Keratinocyte (primary cell): ENCODE results near the gene UBE4B. TPM values are rescaled to one million over a fixed set of nuclear protein-coding genes. Genes with fewer than 3 reads are reported as not detected.

Experiments used
- DNase-seq: peaks from one replicate; pipeline ENCODE4 v3.0.0-alpha.2; 2011; ENCODE audit warnings: low read depth, missing footprints, low spot score
- FAIRE-seq: peaks from 2 replicates; lab custom pipeline; 2011; peaks lifted over from hg19 to GRCh38; lab: Jason Lieb, UNC
- H2AFZ ChIP-seq: 2 replicates; pipeline ENCODE4 v1.6.0; 2012; ENCODE audit warnings: low read length, control low read depth, inconsistent platforms; ENCODE audit not compliant: control insufficient read depth
- H3K27ac ChIP-seq: 2 replicates; pipeline ENCODE4 v1.5.1; 2011; ENCODE audit warnings: low read length; ENCODE audit not compliant: control insufficient read depth, insufficient read depth
- H3K27me3 ChIP-seq: 3 replicates; pipeline ENCODE4 v1.6.0; 2011; ENCODE audit warnings: low read length; ENCODE audit not compliant: control insufficient read depth, insufficient read depth; ENCODE audit errors: extremely low read depth
- H3K36me3 ChIP-seq, 2 experiments: 2 replicates in 1 of 2; 3 replicates in 1 of 2; pipeline ENCODE4 v1.5.1; 2011; ENCODE audit warnings: low read length in 2 of 2, mild to moderate bottlenecking in 1 of 2; ENCODE audit not compliant: control insufficient read depth in 2 of 2, insufficient read depth in 2 of 2; ENCODE audit errors: extremely low read depth in 1 of 2
- H3K4me1 ChIP-seq: 3 replicates; pipeline ENCODE4 v1.5.1; 2011; ENCODE audit warnings: low read length; ENCODE audit not compliant: control insufficient read depth, insufficient read depth; ENCODE audit errors: extremely low read depth
- H3K4me2 ChIP-seq: 3 replicates; pipeline ENCODE4 v1.6.0; 2011; ENCODE audit warnings: low read depth, low read length; ENCODE audit not compliant: control insufficient read depth, insufficient read depth; ENCODE audit errors: extremely low read depth
- H3K4me3 ChIP-seq, 3 experiments: fragments of 200-600 bp in 1 of 3; sonication (generic) in 1 of 3; 2 replicates in 2 of 3; 3 replicates in 1 of 3; pipeline ENCODE4 v1.5.1; 2011 to 2016; ENCODE audit warnings: low read length in 3 of 3, mild to moderate bottlenecking in 3 of 3, control low read depth in 2 of 3, inconsistent platforms in 1 of 3, low read depth in 1 of 3, mixed read lengths in 1 of 3, mixed run types in 1 of 3, moderate library complexity in 1 of 3; ENCODE audit not compliant: control insufficient read depth in 2 of 3, insufficient read depth in 2 of 3; ENCODE audit errors: extremely low read depth in 1 of 3
- H3K79me2 ChIP-seq: 2 replicates; pipeline ENCODE4 v1.6.0; 2012; ENCODE audit warnings: low read length; ENCODE audit not compliant: control insufficient read depth, insufficient read depth
- H3K9ac ChIP-seq: 3 replicates; pipeline ENCODE4 v1.6.0; 2011; ENCODE audit warnings: low read length; ENCODE audit not compliant: control insufficient read depth, insufficient read depth; ENCODE audit errors: extremely low read depth
- H3K9me1 ChIP-seq: 3 replicates; pipeline ENCODE4 v1.6.0; 2011; ENCODE audit warnings: low read length; ENCODE audit not compliant: control insufficient read depth, insufficient read depth; ENCODE audit errors: extremely low read depth
- H3K9me3 ChIP-seq: 2 replicates; pipeline ENCODE4 v1.5.1; 2012; ENCODE audit warnings: low read depth, low read length; ENCODE audit not compliant: control insufficient read depth
- H4K20me1 ChIP-seq: 3 replicates; pipeline ENCODE4 v1.6.0; 2011; ENCODE audit warnings: low read length; ENCODE audit not compliant: control insufficient read depth, insufficient read depth; ENCODE audit errors: extremely low read depth
- EZH2 ChIP-seq: IDR thresholded peaks from one replicate; pipeline ENCODE4 v1.6.1; 2012; ENCODE audit warnings: inconsistent platforms, mild to moderate bottlenecking, low read length, moderate library complexity
- dilution Hi-C: fragments of 300-500 bp; cut with MboI; formaldehyde crosslinking; loops from one replicate; pipeline ENCODE4 v1.7.0; 2020; ENCODE audit warnings: low sequenced_read_pairs; ENCODE audit not compliant: extremely low pct_ligation_motif_present
- polyA plus RNA-seq, 5 experiments: library from polyadenylated mRNA; depleted of rRNA in 3 of 5; stranded (reverse) in 3 of 5; stranded (forward) in 1 of 5; unstranded in 1 of 5; fragments of >200 nt; gene quantifications; 1 replicate in 1 of 5; 2 replicates in 3 of 5; 3 replicates in 1 of 5; pipeline versions ENCODE4 v1.2.1 to v1.2.3, GENCODE V29; 2011 to 2012; ENCODE audit warnings: missing spikeins in 2 of 5, low read depth in 1 of 5, low replicate concordance in 1 of 5
- TF ChIP-seq, protein P1 (sequence below), 3 experiments: IDR thresholded peaks in 1 of 3; conservative IDR thresholded peaks in 1 of 3; optimal IDR thresholded peaks in 1 of 3; 2 replicates in 2 of 3; 3 replicates in 1 of 3; pipeline versions ENCODE3 to v1.5.1; 2011; ENCODE audit warnings: low read length in 3 of 3, mild to moderate bottlenecking in 3 of 3, moderate library complexity in 2 of 3, control low read depth in 1 of 3, inconsistent platforms in 1 of 3; ENCODE audit not compliant: insufficient read depth in 2 of 3; ENCODE audit errors: extremely low read depth in 1 of 3

Gene UBE4B
- polyA plus RNA-seq, 1 donor (not counting 4 experiments of a cell fraction or from before 2014, with no cell fraction given), result 14.3 TPM

DNA sequence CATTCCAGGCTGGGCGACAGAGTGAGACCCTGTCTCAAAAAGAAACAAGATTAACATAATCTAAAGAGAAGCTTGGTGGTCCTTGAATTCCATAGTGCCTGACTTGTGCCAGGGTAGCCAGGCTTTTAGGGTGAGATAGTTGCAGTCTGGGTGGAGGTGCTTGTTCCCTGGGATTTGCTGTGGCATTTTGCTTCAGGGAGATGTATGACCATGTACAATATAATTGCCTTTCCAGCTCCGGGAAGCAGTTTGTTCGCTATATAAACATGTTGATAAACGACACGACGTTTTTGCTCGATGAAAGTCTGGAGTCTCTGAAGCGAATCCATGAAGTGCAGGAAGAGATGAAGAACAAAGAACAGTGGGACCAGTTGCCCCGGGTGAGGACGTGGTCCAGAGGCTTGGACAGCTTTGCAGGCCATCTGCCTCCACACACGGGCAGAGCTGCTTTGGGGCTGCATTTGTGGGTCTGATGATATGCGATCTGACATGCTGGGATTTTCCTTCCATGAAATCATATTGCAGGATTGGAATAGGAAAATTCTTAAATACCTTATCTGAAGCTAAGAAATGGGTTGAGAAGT is 128.2 kb downstream of the UBE4B start:
- no peak for FAIRE-seq
- no peak overlapping the region for H2AFZ ChIP-seq

DNA sequence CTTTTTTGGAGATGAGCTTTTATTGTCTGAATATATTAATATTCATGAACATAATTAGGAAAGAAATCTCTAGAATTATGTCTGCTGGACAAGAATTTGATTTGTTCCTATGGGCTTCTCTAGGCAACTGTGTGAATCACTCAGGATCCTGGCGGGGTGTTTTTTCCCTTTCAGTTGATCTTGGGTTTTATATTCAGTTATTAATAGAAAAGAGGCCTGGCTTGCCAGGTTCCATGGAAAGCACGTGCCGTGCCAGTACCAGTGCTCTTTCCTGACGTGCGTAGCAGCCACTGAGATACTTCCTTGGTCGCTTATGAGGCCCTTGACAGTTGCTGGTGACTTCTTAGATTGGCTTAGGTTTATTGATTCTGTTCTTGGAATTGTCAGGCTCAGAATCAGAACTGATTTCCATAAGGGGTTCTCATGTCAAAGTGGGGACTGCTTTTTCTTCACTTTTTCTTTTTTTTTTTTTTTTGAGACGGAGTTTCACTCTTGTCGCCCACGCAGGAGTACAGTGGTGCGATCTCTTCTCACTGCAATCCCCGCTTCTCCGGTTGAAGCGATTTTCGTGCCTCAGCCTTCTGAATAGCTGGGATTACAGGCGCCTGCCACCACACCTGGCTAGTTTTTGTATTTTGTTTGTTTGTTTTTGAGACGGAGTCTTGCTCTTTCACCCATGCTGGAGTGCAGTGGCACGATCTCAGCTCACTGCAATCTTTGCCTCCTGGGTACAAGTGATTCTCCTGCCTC is 129.0 kb downstream of the UBE4B start:
- Histone ChIP-seq H3K4me3 (no peak overlapping the region), H2AFZ (no peak overlapping the region), H3K4me2 (no peak overlapping the region), H3K27ac (no peak overlapping the region), H3K4me1 (no peaks in the 10 kb centered on the region), H4K20me1 (no peaks in the 10 kb centered on the region), H3K27me3 (no peaks in the 10 kb centered on the region), H3K9me3 (no peaks in the 10 kb centered on the region), H3K9ac (no peak overlapping the region), H3K36me3 (peaks cover 14 to 15% of the 10 kb centered on the region in 2 experiments), H3K9me1 (no peaks in the 10 kb centered on the region), H3K79me2 (no peaks in the 10 kb centered on the region)
- dilution Hi-C loops, result no loop called here
- TF ChIP-seq, protein P1, sequence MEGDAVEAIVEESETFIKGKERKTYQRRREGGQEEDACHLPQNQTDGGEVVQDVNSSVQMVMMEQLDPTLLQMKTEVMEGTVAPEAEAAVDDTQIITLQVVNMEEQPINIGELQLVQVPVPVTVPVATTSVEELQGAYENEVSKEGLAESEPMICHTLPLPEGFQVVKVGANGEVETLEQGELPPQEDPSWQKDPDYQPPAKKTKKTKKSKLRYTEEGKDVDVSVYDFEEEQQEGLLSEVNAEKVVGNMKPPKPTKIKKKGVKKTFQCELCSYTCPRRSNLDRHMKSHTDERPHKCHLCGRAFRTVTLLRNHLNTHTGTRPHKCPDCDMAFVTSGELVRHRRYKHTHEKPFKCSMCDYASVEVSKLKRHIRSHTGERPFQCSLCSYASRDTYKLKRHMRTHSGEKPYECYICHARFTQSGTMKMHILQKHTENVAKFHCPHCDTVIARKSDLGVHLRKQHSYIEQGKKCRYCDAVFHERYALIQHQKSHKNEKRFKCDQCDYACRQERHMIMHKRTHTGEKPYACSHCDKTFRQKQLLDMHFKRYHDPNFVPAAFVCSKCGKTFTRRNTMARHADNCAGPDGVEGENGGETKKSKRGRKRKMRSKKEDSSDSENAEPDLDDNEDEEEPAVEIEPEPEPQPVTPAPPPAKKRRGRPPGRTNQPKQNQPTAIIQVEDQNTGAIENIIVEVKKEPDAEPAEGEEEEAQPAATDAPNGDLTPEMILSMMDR (optimal IDR thresholded peaks at IDR 0.05 in 1 of 3, IDR thresholded peaks at IDR 0.05 in 1 of 3, conservative IDR thresholded peaks at IDR 0.05 in 1 of 3; ENCODE audit: extremely low read depth in 1 of 3, insufficient read depth in 2 of 3, low read length in 3 of 3), result no peak
- TF ChIP-seq EZH2, result no peak
- DNase-seq (no peak), FAIRE-seq (no peak)

More for the DNA sequence above, 128.2 kb downstream of the UBE4B start:
- H3K27me3 ChIP-seq, result no peaks in the 10 kb centered on the region
- no peaks in the 10 kb centered on the region for H4K20me1 ChIP-seq
- no peak for DNase-seq
- dilution Hi-C loops, result no loop called here
- no peaks in the 10 kb centered on the region for H3K79me2 ChIP-seq
- H3K9ac ChIP-seq, result no peak overlapping the region
- no peak overlapping the region for H3K4me2 ChIP-seq
- no peak overlapping the region for H3K4me3 ChIP-seq
- H3K4me1 ChIP-seq, result no peaks in the 10 kb centered on the region
- H3K36me3 ChIP-seq, result peaks cover 11 to 15% of the 10 kb centered on the region in 2 experiments
- no peaks in the 10 kb centered on the region for H3K9me1 ChIP-seq
- no peaks in the 10 kb centered on the region for H3K9me3 ChIP-seq
- no peak overlapping the region for H3K27ac ChIP-seq
- TF ChIP-seq, protein P1 (optimal IDR thresholded peaks at IDR 0.05 in 1 of 3, IDR thresholded peaks at IDR 0.05 in 1 of 3, conservative IDR thresholded peaks at IDR 0.05 in 1 of 3; ENCODE audit: extremely low read depth in 1 of 3, insufficient read depth in 2 of 3, low read length in 3 of 3), result no peak
- no peak for TF ChIP-seq EZH2
